HG02938 (cell line): ENCODE results near the gene SLC8A3.
"Not testable (repeated sequence)": the region's sequence is repeated elsewhere in the genome, so short reads cannot be mapped to it uniquely, and the experiment has no call there.

ENCODE experiments used
- ATAC-seq: cut with Tn5 transposase; IDR thresholded peaks from one replicate; pipeline ENCODE4 v1.9.1; 2021; ENCODE audit warnings: mild to moderate bottlenecking, moderate library complexity; ENCODE audit not compliant: unreplicated experiment

Gene SLC8A3, protein sequence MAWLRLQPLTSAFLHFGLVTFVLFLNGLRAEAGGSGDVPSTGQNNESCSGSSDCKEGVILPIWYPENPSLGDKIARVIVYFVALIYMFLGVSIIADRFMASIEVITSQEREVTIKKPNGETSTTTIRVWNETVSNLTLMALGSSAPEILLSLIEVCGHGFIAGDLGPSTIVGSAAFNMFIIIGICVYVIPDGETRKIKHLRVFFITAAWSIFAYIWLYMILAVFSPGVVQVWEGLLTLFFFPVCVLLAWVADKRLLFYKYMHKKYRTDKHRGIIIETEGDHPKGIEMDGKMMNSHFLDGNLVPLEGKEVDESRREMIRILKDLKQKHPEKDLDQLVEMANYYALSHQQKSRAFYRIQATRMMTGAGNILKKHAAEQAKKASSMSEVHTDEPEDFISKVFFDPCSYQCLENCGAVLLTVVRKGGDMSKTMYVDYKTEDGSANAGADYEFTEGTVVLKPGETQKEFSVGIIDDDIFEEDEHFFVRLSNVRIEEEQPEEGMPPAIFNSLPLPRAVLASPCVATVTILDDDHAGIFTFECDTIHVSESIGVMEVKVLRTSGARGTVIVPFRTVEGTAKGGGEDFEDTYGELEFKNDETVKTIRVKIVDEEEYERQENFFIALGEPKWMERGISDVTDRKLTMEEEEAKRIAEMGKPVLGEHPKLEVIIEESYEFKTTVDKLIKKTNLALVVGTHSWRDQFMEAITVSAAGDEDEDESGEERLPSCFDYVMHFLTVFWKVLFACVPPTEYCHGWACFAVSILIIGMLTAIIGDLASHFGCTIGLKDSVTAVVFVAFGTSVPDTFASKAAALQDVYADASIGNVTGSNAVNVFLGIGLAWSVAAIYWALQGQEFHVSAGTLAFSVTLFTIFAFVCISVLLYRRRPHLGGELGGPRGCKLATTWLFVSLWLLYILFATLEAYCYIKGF

DNA sequence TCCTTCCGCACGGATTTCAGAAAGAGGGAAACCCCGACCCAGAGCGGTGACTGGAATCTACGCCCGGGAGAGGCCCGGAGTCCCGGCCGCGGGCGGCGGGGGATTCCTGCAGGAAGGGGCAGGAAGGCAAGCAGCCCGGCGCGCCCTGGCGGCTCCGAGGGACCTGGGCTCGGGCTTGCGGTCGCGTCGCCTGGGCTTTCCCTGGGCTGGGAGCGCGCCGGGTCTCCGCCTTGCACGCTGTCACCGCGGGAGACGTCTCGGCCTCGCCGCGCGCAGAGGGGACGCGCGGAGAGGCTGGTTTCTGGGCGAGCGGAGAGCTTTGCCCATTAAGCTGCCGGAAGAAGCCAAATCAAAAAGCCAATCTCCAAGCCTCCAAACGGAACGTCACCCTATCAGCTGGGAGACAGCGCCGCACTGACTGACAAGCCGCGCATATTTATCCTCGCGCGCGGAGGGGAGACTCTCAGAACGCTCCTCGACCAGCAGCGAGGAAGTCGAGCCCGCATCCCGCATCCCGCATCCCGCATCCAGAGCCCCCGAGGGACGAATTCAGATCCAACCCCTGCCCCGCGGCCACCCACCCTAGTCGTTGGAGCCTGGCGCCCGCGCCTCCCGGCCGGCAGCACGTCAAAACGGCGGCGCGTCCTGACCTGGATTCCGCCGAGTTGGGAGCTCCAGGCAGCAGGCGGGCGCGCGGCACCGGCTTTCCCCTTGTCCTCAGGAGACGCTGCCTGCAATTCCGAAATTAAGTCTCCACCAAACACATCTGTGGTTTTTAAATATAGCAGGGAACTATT lies at the start of gene SLC8A3:
Gene SLC8A3 (minus strand): TSS at position 293 of the 797 bp plus-strand sequence. CDS start 20,529 bp downstream, outside the sequence.
- peak; percentile 33 for ATAC-seq

DNA sequence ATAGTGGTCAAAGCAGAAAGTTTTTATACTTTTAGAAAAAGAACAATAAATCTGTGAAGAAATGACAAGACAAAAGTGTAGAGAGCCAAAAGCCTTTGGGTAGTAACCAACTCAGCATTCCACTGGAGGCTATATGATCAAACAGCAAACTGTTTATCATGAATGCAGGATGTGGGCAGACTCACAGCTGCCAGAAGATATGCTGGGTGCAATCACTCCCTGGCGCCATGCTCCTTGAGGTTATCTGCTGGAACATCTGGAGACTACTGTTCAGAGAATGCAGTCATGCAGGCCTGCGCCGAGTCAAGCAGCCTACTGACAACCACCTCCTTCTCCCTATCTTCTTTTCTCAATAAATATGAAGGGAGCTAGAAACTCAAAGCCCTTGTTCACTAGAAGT lies 49.0 kb upstream of the SLC8A3 start:
- no peak for ATAC-seq

DNA sequence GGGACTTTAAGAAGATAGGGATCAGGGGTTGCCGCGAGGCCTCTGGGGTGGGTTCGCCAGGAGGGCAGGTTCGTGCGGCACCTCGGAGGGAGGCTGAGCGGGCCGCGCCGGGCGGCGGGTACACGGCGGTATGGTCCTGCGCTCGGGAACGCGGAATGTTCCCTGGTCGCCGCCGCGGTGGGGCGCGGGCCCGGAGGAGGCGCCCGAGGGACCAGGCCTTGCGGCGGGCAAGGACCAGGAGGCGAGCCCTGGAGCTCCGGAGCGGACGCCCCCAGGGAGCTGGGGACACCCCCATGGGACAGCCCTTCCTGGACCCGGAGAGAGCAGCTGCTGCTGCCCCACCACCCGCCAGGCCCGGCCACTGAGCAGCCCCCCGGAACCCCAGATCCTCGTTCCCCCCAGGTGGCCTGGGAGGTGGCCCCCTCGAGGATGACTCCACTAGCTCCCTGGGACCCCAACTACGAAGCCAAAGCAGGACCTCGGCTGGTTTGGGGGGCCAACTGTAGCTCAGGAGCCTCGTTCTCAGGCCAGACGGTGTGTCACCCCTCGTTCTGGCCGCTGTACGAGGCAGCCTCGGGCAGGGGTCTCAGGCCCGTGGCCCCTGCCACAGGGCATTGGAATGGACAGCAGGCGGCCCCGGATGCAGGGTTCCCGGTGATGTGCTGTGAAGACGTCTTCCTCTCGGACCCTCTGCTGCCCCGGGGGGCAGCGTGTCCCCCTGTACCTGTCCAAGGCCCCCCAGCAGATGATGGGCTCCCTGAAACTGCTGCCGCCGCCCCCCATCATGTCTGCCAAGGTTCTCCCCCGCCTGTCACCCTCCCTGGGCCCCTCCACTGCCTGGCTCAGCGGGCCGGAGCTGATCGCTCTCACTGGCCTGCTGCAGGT lies 45.6 kb upstream of the SLC8A3 start:
- no peak for ATAC-seq

DNA sequence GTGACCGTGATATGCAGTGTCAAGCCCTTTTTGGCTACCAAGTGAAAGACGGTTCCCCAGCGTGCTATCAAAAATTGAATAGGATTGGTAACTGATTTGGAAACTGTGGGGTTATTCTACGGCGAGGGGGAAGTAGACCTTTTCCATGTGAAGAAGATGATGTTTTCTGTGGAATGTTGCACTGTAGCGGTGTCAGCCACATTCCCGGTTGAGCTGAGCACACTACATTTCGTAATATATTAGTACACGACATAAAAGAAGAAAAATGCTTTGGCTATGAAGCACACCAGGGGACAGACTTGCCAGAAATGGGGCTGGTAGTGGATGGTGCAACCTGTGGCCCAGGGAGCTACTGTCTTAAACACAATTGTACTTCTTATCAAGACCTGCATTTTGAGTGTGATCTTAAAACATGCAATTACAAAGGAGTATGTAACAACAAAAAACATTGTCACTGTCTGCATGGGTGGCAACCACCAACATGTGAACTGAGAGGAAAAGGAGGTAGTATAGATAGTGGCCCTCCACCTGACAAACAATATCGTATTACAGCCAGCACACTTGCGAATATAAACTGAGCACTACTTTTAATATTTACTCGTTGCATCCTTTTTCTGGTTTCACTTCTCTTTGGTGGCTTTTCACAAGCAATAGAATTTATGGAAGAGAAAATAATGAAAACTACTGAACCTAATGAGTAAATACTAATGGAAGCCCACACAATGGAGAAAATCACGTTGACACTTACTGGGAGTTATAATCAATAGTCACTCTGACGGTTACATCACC lies 43.2 kb upstream of the SLC8A3 start:
- not testable (repeated sequence) for ATAC-seq

DNA sequence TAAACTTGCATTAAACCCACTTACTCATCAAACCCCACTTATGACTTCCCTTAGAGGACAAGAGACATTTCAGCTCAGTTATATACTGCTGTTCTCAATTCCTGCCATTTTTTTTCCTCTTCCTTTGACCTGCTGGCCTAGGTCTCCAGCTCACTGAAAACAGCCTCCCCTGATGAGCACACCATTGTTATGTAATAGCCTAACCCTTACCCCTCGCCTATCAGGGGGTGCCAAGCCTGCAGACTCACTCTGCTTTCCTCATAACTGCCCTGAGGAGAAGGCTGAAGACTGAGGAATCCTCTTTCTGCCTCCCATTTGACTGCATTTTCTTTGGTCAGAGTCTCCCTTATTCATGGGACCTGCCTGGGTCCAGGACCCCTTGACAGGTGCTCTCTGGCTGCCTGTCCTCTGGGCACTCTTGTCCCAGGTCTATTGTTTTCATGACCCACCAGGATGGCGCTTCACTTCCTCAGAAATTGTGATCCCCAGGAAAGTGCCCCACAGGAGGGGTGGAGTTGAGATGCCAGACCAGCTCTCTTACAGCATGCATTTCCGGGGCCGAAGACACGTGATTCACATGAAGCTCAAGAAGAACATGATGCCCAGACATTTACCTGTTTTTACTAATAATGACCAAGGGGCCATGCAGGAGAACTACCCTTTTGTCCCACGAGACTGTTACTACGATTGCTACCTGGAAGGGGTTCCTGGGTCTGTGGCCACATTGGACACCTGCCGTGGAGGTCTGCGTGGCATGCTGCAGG lies 41.3 kb upstream of the SLC8A3 start:
- not testable (repeated sequence) for ATAC-seq

DNA sequence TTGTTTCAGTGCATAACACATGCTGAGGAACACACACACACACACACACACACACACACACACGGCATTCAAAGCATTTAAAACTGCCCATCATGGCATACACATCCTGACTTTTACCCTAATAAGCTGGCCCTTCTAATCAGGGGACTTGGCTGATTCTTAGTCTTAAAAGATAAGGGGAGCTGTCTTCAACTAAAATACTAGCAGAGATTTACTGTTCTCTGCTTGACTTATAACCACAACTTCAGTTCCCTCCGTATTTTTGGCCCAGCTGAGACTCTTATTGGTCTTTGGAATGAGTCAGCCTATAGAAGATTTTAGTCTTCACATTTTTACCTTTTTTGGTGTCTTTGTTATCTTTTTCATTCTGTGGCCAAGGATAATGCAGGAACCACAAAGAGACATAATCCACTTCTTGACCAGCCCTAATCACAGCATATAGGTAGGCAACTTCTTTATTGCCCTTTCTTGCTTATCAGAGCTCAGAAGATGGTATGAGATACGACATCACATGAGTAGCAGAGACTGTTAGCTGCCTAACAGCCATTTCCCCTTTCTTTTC lies 25.1 kb upstream of the SLC8A3 start:
- no peak for ATAC-seq

DNA sequence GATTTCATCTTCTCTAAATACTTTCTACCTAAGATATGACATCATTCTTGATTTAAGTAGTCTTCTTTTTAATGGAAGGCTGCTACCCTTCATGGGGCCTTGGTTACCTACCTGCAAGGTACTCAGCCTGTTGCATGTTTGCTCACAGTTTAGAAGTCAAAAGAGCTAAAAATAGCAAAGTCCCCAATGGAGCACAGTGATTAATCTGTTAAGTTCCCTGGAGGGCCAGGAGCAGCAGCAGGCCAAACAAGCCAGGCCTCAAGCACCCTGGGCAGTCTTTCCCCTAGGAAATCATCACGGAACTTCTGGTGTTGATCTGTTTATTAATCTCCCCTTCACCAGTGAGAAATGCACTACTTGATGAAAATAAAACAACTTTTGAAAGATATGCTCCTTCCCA lies 24.0 kb upstream of the SLC8A3 start:
- ATAC-seq = no peak

DNA sequence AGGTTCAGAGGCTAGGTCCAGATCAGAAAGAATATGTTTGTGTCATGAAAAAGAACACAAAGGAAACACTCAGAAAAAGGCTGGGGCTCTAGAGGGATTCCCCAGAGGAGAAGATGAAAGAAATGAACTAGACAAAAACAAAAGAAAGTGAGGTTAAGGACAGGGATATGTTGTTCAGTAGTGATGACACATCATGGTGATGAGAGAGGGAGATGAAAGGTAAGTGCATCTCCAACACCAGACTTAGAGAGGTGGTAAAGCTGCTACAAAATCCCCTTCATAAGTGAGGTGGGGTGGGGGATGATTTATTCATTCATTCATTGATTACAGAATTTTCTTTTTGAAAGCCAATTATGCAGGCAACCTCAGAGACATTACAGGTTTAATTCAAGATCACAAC lies 19.6 kb upstream of the SLC8A3 start:
- ATAC-seq = no peak

DNA sequence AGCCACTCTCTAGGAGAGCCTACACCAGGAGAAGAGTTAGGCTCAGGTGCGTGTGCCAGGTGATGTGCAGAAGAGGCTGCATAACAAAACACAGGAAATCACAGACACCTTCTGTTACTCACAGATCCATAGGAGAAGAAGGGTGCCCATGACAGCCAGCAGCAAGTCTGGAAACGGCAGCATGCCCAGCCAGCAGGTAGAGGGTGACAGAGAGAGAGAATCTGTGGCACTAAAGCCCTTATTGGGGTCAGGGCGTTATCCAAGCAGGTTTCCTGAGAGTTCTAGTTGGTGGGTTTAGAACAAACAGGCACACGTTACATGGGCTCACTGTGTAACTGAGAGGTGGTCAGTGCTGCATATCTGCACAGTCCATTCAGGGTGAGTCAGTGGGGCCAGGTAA lies 14.9 kb upstream of the SLC8A3 start:
- no peak for ATAC-seq

DNA sequence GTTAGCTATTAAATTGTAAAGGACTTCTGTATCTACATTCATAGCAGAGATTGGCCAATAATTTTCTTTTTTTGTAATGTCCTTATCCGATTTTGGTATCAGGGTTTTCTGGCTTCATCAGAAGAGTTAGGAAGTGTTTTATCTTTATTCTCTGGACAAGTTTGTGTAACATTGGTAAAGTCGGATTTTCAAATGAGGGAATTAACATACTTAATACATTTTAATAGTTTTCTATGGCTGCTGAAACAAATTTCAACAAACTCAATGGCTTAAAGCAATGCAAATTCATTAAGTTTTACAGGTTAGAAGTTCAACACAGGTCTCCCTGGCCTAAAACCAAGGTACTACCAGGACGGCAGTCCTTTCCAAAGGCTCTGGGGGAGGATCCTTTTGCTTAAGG lies 13.2 kb upstream of the SLC8A3 start:
- ATAC-seq = no peak

DNA sequence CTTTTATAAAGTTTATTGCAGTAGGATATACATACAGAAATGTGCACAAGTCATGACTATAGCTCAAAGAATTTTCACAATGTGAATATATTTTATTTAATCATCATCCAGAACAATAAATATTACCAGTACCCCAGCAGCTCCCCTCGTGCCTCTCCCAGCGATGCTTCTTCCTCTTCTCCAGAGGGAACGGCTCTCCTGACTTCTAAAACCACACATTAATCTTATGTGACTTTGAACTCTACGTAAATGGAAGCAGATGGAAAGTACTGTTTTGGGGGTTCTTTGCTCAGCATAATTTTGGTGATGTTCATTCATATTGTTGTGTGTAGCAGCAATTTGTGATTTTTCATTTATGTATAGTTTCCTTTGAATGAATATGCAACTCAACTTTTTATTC lies 4.6 kb upstream of the SLC8A3 start:
- no peak for ATAC-seq

DNA sequence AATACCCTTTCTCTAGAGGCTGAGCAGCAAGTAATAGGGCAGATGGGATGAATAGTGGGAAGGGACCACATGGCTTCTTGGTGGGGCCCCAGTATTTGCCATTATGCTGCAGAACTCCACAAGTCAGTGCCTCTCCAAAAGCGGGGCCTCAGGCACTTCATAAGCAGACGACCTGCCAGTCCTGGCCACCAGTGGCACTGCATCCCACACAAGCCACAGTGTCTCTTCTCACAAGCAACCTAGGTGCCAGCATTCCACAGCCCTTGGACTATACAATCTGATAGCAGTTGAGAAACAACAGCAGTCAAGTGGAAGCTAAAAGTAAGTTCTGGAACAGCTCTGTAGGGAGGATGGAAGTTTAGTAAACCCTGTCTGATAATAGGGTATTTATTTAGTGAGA lies 4.2 kb upstream of the SLC8A3 start:
- no peak for ATAC-seq

DNA sequence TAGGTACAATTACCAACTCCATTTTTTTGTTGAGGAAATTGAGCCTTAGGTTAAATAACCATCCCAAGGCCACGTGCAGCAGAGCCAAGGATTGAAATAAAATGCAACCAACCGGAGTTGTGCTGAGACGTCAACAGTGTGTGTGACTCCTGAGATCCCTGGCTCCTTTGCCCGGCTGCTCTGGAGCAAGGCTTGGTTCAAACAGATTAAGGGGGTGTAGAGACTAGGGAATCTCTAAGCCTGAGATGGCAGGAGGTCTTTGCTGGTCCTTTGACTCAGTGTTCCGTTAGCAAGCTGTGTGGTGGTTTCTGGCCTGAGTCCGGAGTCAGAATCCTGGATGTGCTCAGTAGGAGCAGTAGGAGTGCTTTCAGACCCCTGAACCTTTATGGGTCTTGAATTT lies 1.4 kb upstream of the SLC8A3 start:
- no peak for ATAC-seq

DNA sequence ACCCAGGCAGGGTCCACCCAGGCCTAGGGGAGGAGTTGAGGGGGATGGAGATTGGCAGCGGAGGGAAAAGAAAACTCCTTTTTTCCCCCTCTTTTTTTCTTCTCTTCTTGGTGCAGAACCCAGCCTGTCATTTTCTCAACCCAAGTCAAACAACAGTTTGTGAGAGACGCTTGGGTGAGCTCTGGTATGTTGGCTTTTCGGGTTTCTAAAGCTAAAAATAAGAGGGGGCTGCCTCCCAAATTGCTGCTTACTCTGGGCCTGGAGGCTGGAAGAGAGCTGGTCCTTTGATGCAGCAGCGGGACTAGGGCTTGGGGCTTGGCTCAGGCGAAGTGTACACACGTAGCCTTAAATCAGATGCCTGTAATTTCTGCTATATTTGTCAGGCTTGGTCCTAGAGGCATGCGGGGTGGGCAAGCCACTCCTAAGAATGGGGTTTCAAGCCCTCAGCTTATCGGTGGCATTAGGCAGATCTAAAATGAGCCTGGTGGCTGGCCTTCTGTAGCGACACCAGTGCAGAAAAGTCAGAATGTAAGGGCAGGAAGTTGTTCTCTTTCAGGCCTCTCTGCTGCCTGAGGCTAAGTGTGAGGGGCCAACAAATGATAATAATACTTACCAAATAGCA lies 816 bp upstream of the SLC8A3 start:
- no peak for ATAC-seq

DNA sequence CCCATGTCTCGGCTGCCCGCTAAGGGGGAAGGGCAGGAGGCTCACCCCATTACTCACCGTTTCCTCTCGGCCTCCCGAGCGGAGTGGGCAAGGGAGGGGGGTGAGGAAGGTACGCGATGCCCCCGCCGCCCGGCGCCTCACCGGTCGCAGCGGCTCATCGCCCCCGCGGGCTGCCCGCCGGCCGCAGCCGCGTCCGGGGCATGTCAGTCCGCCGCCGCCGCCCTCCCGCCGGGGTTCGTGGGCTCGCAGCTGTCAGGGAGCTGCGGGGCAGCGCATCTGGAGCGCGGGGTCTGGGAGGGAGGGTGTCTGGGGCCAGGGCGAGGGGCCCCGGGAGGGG lies 461 bp downstream of the SLC8A3 start:
- ATAC-seq = peak; percentile 15

DNA sequence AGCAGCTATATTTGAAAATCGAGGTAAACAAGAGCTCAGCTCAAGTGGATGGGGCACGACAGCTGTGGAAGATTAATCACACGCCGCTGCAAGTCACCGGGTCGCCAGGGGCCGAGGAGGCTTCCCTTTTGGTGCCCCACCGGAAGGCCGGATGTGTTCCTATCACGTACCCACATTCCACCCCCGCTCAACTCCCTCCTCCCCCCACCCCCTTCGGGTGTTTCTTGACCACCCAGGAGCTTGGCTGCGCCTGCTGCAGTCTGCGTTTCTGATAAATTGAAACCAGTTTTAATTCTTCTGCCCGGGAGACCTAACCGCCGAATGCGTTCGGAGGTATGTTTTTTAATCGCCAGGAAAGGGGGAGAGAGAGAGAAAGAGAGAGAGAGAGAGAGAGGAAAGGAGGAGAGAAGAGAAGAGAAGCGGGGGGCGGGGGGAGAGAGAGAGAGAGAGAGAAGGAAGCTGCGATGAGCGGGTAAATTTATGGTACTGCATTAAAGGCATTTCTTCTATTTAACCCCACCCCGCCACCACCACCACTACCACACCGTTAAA lies 1.8 kb downstream of the SLC8A3 start:
- ATAC-seq = no peak

DNA sequence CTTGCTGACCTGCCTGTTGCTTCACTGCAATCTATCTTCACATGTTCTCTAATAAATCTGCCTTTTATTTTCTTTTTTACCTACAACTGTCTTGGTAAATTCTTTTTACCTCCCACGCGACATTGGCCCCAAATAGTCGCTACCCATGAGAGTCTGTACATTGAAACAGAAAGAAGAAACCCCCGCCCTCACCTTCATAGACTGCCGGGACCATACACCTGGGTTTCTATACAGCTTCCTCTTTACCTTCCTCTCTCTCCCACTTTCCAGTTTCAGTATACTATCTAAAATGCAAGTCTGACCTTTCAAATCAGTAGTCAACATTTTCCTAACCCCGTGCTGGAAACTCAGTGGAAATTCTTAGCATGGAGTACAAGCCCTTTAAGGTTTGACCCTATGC lies 4.8 kb downstream of the SLC8A3 start:
- no peak for ATAC-seq

DNA sequence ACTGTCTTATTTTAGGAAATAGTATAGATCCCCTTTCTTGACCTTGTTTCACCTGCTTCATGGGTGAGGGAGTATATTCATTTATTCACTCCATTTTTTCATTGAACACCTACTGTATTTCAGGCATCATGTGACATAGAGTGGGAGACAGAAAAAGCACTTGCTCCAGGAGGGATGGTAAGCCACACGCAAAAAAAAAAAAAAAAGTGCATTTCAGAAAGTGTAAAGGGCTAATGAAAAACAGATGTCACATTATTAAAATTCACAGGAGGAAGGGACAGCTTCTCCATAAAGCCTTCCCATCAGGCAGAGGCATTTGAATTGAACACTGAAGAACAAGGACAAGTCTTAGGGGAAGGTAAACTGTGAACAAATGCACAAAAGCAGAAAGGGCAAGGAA lies 7.5 kb downstream of the SLC8A3 start:
- ATAC-seq = no peak
